GM19043 (cell line): Measurements from ENCODE around the gene ELOB.

Source experiments
- ATAC-seq: cut with Tn5 transposase; IDR thresholded peaks from one replicate; pipeline ENCODE4 v1.9.1; 2021; ENCODE audit warnings: low read depth; ENCODE audit not compliant: unreplicated experiment

Gene ELOB

GRCh38 chr16:2777231-2777902, at the start of gene ELOB:
Gene ELOB, minus strand, starts transcription at chr16:2777280. Its CDS starts 41 bp downstream, at chr16:2777239.
- no peak for ATAC-seq

- ATAC-seq = no peak
Observed at GRCh38 chr16:2825906-2826305, 48.8 kb upstream of the ELOB start.

GRCh38 chr16:2825049-2825742, 48.1 kb upstream of the ELOB start:
- ATAC-seq = no peak

GRCh38 chr16:2824626-2825025, 47.5 kb upstream of the ELOB start:
- no peak for ATAC-seq

GRCh38 chr16:2822496-2822895, 45.4 kb upstream of the ELOB start:
- no peak for ATAC-seq

GRCh38 chr16:2822158-2822495, 45.0 kb upstream of the ELOB start:
- ATAC-seq = no peak

- no peak for ATAC-seq
Observed at GRCh38 chr16:2821487-2822157, 44.5 kb upstream of the ELOB start.

- no peak for ATAC-seq
Observed at GRCh38 chr16:2820836-2821486, 43.9 kb upstream of the ELOB start.

- ATAC-seq = no peak
Observed at GRCh38 chr16:2819939-2820835, 43.1 kb upstream of the ELOB start.

GRCh38 chr16:2819179-2819938, 42.3 kb upstream of the ELOB start:
- ATAC-seq = no peak

GRCh38 chr16:2818272-2818876, 41.3 kb upstream of the ELOB start:
- no peak for ATAC-seq

GRCh38 chr16:2817340-2818271, 40.5 kb upstream of the ELOB start:
- no peak for ATAC-seq

- no peak for ATAC-seq
Observed at GRCh38 chr16:2816751-2817339, 39.8 kb upstream of the ELOB start, which contains the start of gene PRSS21. Gene PRSS21, plus strand, starts transcription at chr16:2817237. Its CDS starts 32 bp downstream, at chr16:2817269.

- ATAC-seq = no peak
Observed at GRCh38 chr16:2815299-2815771, 38.3 kb upstream of the ELOB start.

GRCh38 chr16:2814551-2815298, 37.6 kb upstream of the ELOB start:
- ATAC-seq = no peak

- no peak for ATAC-seq
Observed at GRCh38 chr16:2813771-2814221, 36.7 kb upstream of the ELOB start.
